DMS79 treated with DMSO at 0.1 percent for 48 hours (cell line): ENCODE results near the gene SZRD1.
"Not testable (repeated sequence)": the region's sequence is repeated elsewhere in the genome, so short reads cannot be mapped to it uniquely, and the experiment has no call there.

ENCODE experiments used
- DNase-seq: peaks from one replicate; lab custom pipeline; 2025; lab: John Stamatoyannopoulos, UW

SZRD1 gene, protein sequence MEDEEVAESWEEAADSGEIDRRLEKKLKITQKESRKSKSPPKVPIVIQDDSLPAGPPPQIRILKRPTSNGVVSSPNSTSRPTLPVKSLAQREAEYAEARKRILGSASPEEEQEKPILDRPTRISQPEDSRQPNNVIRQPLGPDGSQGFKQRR

GRCh38 chr1:16366722-16367257 is at the start of gene SZRD1:
Gene SZRD1 (plus strand): TSS chr1:16367242. CDS start chr1:16367258, 16 bp downstream.
- DNase-seq = peak; percentile 100

GRCh38 chr1:16318555-16318954 is 48.5 kb upstream of the SZRD1 start:
- DNase-seq = no peak

DNA sequence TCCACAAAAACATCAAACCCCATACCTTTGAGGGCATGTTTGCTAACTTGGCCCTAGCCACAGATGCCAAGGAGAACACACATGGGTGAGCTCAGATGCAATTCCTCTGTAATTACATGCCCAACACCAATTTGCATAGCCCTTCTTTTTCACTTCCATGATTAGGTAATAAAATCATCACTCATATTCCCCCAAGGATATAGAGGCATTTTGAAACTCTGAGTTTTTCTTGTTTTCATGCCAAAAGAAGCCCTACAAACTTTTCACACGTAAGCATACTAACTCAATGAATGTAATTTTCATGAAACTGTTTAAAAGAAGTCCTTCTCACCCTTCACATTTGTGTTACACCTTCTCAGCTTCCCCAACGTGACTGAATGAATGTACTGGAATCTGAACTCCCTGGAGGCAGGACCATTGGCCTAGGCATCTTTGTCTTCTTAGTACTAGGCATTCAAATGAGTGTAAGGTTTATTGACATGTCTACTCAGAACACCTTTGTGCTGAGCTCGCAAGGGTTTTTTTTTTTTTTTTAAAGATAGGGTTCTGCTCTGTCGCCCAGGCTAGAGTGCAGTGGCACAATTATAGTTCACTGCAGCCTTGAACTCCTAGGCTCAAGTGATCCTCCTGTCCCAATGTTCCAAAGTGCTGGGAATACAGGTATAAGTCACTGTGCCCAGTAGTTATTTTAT is 45.7 kb upstream of the SZRD1 start:
- DNase-seq = no peak

DNA sequence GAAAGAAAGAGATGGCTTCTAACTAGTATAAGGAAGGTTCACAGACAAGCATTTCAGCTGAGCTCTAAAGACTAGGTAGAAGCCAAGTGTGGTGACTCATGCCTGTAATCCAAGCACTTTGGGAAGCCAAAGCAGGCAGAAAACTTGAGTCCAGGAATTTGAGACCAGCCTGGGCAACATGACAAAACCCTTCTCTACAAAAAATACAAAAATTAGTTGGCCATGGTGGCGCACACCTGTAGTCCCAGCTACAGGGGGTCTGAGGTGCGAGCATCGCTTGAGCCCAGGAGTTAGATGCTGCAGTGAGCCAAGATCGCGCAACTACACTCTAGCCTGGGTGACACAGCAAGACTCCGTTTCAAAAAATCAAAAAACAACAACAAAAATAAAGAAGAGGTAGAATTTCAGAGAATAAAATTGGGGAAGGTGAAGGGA is 42.6 kb upstream of the SZRD1 start:
- peak; percentile 79 for DNase-seq

DNA sequence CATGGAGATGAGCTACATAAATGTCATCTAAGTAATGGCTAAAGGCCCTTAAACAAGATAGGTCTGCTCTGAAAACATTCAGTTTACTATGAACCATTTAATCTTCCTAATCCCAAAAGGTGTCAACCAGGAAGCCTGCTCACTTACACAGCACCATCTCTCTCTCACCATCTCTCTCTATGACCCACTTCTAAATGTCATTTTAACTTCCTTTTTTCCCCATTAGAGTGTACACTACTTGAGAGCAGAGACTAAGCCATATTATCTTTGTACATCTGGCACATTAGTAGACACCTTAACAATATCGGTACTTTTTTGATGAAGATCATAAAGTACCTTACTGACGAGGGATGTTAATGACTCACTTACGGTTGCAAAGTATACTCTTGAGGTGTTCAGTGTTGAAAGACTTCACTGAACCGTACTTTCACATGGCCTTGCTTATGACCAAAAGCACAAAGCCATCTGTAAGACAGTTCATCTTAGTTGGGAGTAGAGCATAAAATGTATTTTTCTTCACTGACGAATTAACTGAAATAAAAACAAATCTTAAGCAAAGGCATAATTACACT is 40.1 kb upstream of the SZRD1 start:
- DNase-seq = peak; percentile 67

DNA sequence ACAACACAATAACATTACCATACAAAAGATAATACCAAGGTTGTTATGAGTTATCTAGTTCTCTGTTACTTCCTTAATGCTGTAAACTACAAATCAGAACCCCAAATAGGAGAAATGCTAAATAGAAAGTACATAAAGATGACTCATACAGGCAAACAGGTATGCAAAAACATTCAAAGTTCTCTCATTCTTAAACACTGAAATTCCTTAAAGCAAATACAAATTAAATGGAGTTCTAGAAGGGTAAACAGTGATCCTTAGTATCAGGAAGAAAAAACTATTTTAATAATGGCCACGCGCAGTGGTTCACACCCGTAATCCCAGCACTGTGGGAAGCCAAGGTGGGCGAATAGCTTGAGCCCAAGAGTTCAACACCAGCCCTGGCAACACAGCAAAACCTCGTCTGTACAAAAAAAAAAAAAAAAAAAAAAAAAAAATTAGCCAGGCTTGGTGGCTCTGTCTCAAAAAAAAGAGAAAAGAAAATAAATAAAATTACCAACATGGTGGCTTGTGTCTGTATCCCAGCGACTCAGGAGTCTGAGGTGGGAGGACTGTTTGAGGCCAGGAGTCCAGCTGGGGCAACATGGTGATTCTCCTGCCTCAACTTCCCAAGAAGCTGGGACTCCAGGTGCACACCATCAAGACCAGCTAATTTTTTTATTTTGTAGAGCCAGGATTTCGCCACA is 32.2 kb upstream of the SZRD1 start:
- DNase-seq = no peak

DNA sequence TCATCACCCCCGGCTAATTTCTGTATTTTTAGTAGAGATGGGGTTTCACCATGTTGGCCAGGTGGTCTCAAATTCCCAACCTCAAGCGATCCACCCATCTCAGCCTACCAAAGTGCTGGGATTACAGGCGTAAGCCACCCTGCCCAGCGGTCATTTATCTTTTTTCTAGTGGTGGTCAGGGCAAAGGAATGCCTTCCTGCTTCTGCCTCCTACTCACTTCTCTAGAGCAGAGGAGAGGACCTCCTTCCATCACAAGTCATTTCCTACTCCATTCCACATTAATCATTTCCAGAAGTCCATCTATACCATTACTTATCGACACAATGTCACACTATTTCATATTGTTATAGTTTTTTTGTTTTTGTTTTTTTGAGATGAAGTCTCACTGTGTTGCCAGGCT is 28.1 kb upstream of the SZRD1 start:
- DNase-seq = no peak

- DNase-seq = no peak
Observed at GRCh38 chr1:16340673-16341072, 26.4 kb upstream of the SZRD1 start.

GRCh38 chr1:16342331-16343062 is 24.5 kb upstream of the SZRD1 start:
- DNase-seq = no peak

GRCh38 chr1:16343276-16343675 is 23.8 kb upstream of the SZRD1 start:
- not testable (repeated sequence) for DNase-seq

GRCh38 chr1:16348414-16349182 is 18.4 kb upstream of the SZRD1 start:
- DNase-seq = no peak

DNA sequence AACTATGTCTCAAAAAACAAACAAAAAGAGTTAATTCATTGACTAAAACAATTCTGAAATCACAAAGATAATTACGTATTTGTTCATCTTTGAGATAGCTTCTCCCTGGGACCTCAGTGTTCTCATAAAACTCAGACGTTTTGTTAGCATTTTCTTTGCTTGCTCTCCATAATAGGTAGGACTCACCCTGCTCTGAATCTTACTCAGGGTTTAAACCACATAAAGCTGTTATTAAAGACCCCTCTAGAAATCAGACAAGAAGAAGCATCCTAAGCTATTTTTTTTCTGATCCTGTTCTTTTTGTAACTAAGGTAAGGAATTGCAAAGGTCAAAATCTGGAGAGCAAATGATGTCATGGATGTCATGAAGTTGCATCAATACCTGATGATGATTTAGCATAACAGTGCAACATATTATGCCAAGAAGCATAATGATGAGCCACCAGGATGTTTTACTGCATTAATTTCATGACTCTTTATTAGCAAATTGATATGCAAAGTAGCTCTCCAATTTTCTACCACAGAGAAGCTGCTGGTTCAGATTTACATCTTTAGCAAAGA is 17.1 kb upstream of the SZRD1 start:
- no peak for DNase-seq

- DNase-seq = peak; percentile 51
Observed at GRCh38 chr1:16351456-16351993, 15.5 kb upstream of the SZRD1 start.

GRCh38 chr1:16351994-16352841 is 14.8 kb upstream of the SZRD1 start, which contains the start of gene FBXO42:
Gene FBXO42 (minus strand): TSS chr1:16352480. CDS start chr1:16315418, 37,062 bp downstream.
- DNase-seq = peak; percentile 96

- DNase-seq = no peak
Observed at GRCh38 chr1:16352842-16353535, 14.1 kb upstream of the SZRD1 start.

- no peak for DNase-seq
Observed at GRCh38 chr1:16354619-16355018, 12.4 kb upstream of the SZRD1 start.

DNA sequence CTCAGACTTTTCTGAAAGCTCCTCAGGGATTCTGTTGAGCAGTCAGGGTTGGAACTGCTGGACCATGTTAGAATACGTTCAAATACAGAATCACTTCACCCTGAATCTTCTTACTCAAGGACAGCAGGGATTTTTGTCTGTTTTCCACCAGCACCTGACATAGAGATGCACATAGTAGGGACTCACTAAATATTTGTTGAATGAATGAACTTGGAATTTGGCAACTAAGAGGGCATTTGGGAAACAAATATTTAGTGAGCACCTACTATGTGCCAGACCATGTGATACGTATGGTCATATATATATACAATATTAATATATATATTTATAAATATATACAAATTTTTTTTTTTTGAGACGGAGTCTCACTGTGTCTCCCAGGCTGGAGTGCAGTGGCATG is 10.2 kb upstream of the SZRD1 start:
- DNase-seq = no peak

DNA sequence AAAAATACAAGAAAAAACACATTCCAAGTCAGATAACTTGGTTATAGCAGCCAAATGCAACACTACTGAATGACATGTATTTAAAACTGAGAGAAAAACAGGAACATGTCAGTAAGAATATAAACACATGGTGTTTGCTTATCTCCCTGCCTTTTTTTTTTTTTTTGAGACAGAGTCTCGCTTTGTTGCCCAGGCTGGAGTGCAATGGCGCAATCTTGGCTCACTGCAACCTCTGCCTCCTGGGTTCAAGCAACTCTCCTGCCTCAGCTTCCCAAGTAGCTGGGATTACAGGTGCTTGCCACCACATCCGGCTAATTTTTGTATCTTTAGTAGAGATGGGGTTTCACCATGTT is 1.9 kb upstream of the SZRD1 start:
- not testable (repeated sequence) for DNase-seq
